ENCODE measurements around the gene DNER. TPM values are rescaled to one million over a fixed set of nuclear protein-coding genes. Genes with fewer than 3 reads are reported as not detected.

Gene DNER
- total RNA-seq, 1 experiment from 2014 or later: 88.7 TPM

Other genes with a start within 250 kb of the DNER start
- 80.7 and 106 TPM in 2 replicates for gene TRIP12, start 207.5 kb upstream of the DNER start, total RNA-seq (2014; rRNA removed; shearing (Covaris generic); ENCODE audit: low replicate concordance)
- gene FBXO36, start 207.9 kb upstream of the DNER start, total RNA-seq (2014; rRNA removed; shearing (Covaris generic); ENCODE audit: low replicate concordance): 0.56 and 0.74 TPM in 2 replicates

Data from MG63 (cell line).